ENCODE measurements around the gene TROAP.

TROAP gene

GRCh38 chr12:49288412-49288853 lies 34.6 kb upstream of the TROAP start:
- Mint-ChIP-seq H3K4me3 (no peak overlapping the region), H3K27ac (no peak overlapping the region), H3K27me3 (ENCODE audit: low read depth) (peaks cover 44% of the 10 kb centered on the region)

GRCh38 chr12:49288922-49289555 lies 34.0 kb upstream of the TROAP start:
- Mint-ChIP-seq H3K27ac (no peak overlapping the region), H3K4me3 (no peak overlapping the region), H3K4me1 (ENCODE audit: low read depth) (peaks cover 5% of the 10 kb centered on the region), H3K36me3 (ENCODE audit: low read depth) (no peaks in the 10 kb centered on the region), H3K27me3 (ENCODE audit: low read depth) (peaks cover 49% of the 10 kb centered on the region), H3K9me3 (no peaks in the 10 kb centered on the region)

More at GRCh38 chr12:49288412-49288853, 34.6 kb upstream of the TROAP start:
- Mint-ChIP-seq H3K36me3 (ENCODE audit: low read depth) (no peaks in the 10 kb centered on the region), H3K4me1 (ENCODE audit: low read depth) (peaks cover 4% of the 10 kb centered on the region), H3K9me3 (no peaks in the 10 kb centered on the region)

- Mint-ChIP-seq H3K27ac (no peak overlapping the region), H3K4me1 (ENCODE audit: low read depth) (peaks cover 13% of the 10 kb centered on the region), H3K4me3 (no peak overlapping the region), H3K9me3 (no peaks in the 10 kb centered on the region), H3K36me3 (ENCODE audit: low read depth) (no peaks in the 10 kb centered on the region), H3K27me3 (ENCODE audit: low read depth) (peaks cover 54% of the 10 kb centered on the region)
Observed at GRCh38 chr12:49292729-49293055, 30.4 kb upstream of the TROAP start.

GRCh38 chr12:49293056-49293956 lies 29.7 kb upstream of the TROAP start:
- H3K27me3 Mint-ChIP-seq (ENCODE audit: low read depth): peaks cover 54% of the 10 kb centered on the region
- H3K4me3 Mint-ChIP-seq: no peak overlapping the region
- peaks cover 16% of the 10 kb centered on the region for H3K4me1 Mint-ChIP-seq (ENCODE audit: low read depth)
- no peak overlapping the region for H3K27ac Mint-ChIP-seq
- no peaks in the 10 kb centered on the region for H3K36me3 Mint-ChIP-seq (ENCODE audit: low read depth)
- H3K9me3 Mint-ChIP-seq: no peaks in the 10 kb centered on the region

- Mint-ChIP-seq H3K36me3 (ENCODE audit: low read depth) (no peaks in the 10 kb centered on the region), H3K4me3 (no peak overlapping the region), H3K4me1 (ENCODE audit: low read depth) (peaks cover 16% of the 10 kb centered on the region), H3K27me3 (ENCODE audit: low read depth) (peaks cover 55% of the 10 kb centered on the region), H3K9me3 (no peaks in the 10 kb centered on the region), H3K27ac (no peak overlapping the region)
Observed at GRCh38 chr12:49294086-49294803, 28.8 kb upstream of the TROAP start.

- Mint-ChIP-seq H3K36me3 (ENCODE audit: low read depth) (no peaks in the 10 kb centered on the region), H3K27me3 (ENCODE audit: low read depth) (peaks cover 55% of the 10 kb centered on the region), H3K4me1 (ENCODE audit: low read depth) (peaks cover 16% of the 10 kb centered on the region), H3K27ac (no peak overlapping the region), H3K4me3 (no peak overlapping the region), H3K9me3 (no peaks in the 10 kb centered on the region)
Observed at GRCh38 chr12:49294804-49295081, 28.3 kb upstream of the TROAP start.

GRCh38 chr12:49295082-49295936 lies 27.7 kb upstream of the TROAP start, which contains the start of gene PRPH:
PRPH (plus strand) TSS chr12:49295147; CDS start chr12:49295201, 54 bp downstream.
- Mint-ChIP-seq H3K27ac (no peak within 1 kb of the TSS), H3K9me3 (no peaks in the 10 kb centered on the region), H3K36me3 (ENCODE audit: low read depth) (no peaks in the 10 kb centered on the region), H3K4me1 (ENCODE audit: low read depth) (peaks cover 16% of the 10 kb centered on the region), H3K4me3 (no peak within 1 kb of the TSS), H3K27me3 (ENCODE audit: low read depth) (peaks cover 55% of the 10 kb centered on the region)

GRCh38 chr12:49296034-49296835 lies 26.8 kb upstream of the TROAP start:
- peaks cover 58% of the 10 kb centered on the region for H3K27me3 Mint-ChIP-seq (ENCODE audit: low read depth)
- H3K4me1 Mint-ChIP-seq (ENCODE audit: low read depth): peaks cover 16% of the 10 kb centered on the region
- H3K36me3 Mint-ChIP-seq (ENCODE audit: low read depth): no peaks in the 10 kb centered on the region
- H3K4me3 Mint-ChIP-seq: peak overlapping the region; percentile 72
- no peak overlapping the region for H3K27ac Mint-ChIP-seq
- no peaks in the 10 kb centered on the region for H3K9me3 Mint-ChIP-seq

GRCh38 chr12:49296836-49297694 lies 26.0 kb upstream of the TROAP start:
- H3K9me3 Mint-ChIP-seq: no peaks in the 10 kb centered on the region
- H3K36me3 Mint-ChIP-seq (ENCODE audit: low read depth): no peaks in the 10 kb centered on the region
- peak overlapping the region; percentile 72 for H3K4me3 Mint-ChIP-seq
- H3K4me1 Mint-ChIP-seq (ENCODE audit: low read depth): peaks cover 20% of the 10 kb centered on the region
- H3K27ac Mint-ChIP-seq: no peak overlapping the region
- H3K27me3 Mint-ChIP-seq (ENCODE audit: low read depth): peaks cover 56% of the 10 kb centered on the region

- Mint-ChIP-seq H3K4me3 (peak overlapping the region; percentile 53), H3K4me1 (ENCODE audit: low read depth) (peaks cover 20% of the 10 kb centered on the region), H3K36me3 (ENCODE audit: low read depth) (no peaks in the 10 kb centered on the region), H3K27me3 (ENCODE audit: low read depth) (peaks cover 57% of the 10 kb centered on the region), H3K27ac (no peak overlapping the region), H3K9me3 (no peaks in the 10 kb centered on the region)
Observed at GRCh38 chr12:49297695-49298060, 25.4 kb upstream of the TROAP start.

GRCh38 chr12:49298160-49298559 lies 24.9 kb upstream of the TROAP start:
- H3K4me1 Mint-ChIP-seq (ENCODE audit: low read depth): peaks cover 20% of the 10 kb centered on the region
- peaks cover 61% of the 10 kb centered on the region for H3K27me3 Mint-ChIP-seq (ENCODE audit: low read depth)

GRCh38 chr12:49301760-49302159 lies 21.3 kb upstream of the TROAP start:
- Mint-ChIP-seq H3K27ac (no peak overlapping the region), H3K36me3 (ENCODE audit: low read depth) (no peaks in the 10 kb centered on the region), H3K27me3 (ENCODE audit: low read depth) (peaks cover 43% of the 10 kb centered on the region), H3K4me1 (ENCODE audit: low read depth) (peaks cover 18% of the 10 kb centered on the region), H3K4me3 (no peak overlapping the region), H3K9me3 (no peaks in the 10 kb centered on the region)

More at GRCh38 chr12:49298160-49298559, 24.9 kb upstream of the TROAP start:
- Mint-ChIP-seq H3K9me3 (no peaks in the 10 kb centered on the region), H3K36me3 (ENCODE audit: low read depth) (no peaks in the 10 kb centered on the region), H3K4me3 (peak overlapping the region; percentile 51), H3K27ac (no peak overlapping the region)

- H3K27me3 Mint-ChIP-seq (ENCODE audit: low read depth): peaks cover 37% of the 10 kb centered on the region
- no peak overlapping the region for H3K4me3 Mint-ChIP-seq
- H3K27ac Mint-ChIP-seq: no peak overlapping the region
- peaks cover 4% of the 10 kb centered on the region for H3K4me1 Mint-ChIP-seq (ENCODE audit: low read depth)
- no peaks in the 10 kb centered on the region for H3K9me3 Mint-ChIP-seq
- H3K36me3 Mint-ChIP-seq (ENCODE audit: low read depth): no peaks in the 10 kb centered on the region
Observed at GRCh38 chr12:49304161-49304560, 18.9 kb upstream of the TROAP start.

Data from T-helper 1 cell treated with Interleukin-12 subunit alpha and Interleukin-12 subunit beta and Interleukin-4 antibody, amounts not matched to agents 30 μg/mL and 1 μg/mL, for 36 hours (primary cell).